Measurements from ENCODE around the gene STK38. TPM values are rescaled to one million over a fixed set of nuclear protein-coding genes. Genes with fewer than 3 reads are reported as not detected.

The STK38 gene
- total and polyA plus RNA-seq, 2 donors (not counting 1 experiment from before 2014, with no cell fraction given), result 26.1 to 67.4 TPM

GRCh38 chr6:36505744-36506534 lies 41.3 kb downstream of the STK38 start:
- intact Hi-C loops (cut with micrococcal nuclease), result no loop called here
- Mint-ChIP-seq H3K27ac (no peak overlapping the region), H3K4me1 (peaks cover 1% of the 10 kb centered on the region), H3K27me3 (no peaks in the 10 kb centered on the region), H3K4me3 (no peak overlapping the region), H3K9me3 (ENCODE audit: insufficient read depth) (no peaks in the 10 kb centered on the region)
- H3K27me3 ChIP-seq (replicated peaks in 1 of 4; ENCODE audit: control extremely low read depth in 1 of 4, control insufficient read depth in 3 of 4, insufficient read depth in 4 of 4, low read length in 3 of 4), result no peaks in the 10 kb centered on the region
- WGBS (ENCODE audit: insufficient coverage), result no CpG with 5 or more reads among the region's 6 CpGs
- no peak overlapping the region for H3K9ac ChIP-seq (ENCODE audit: low read length)
- no peak overlapping the region for H2AFZ ChIP-seq (ENCODE audit: insufficient read depth, low read depth, low read length, poor library complexity, severe bottlenecking)
- peaks cover 0 to 11% (median 0%) of the 10 kb centered on the region in 3 donors for H3K9me3 ChIP-seq (ENCODE audit: control extremely low read depth in 1 of 3, control insufficient read depth in 2 of 3, insufficient read depth in 1 of 3, low read length in 2 of 3)
- peaks cover 4 to 54% of the 10 kb centered on the region in 2 experiments for H3K36me3 ChIP-seq (replicated peaks in 1 of 2; ENCODE audit: control extremely low read depth in 1 of 2, control insufficient read depth in 1 of 2, extremely low read depth in 1 of 2, insufficient read depth in 2 of 2, low read length in 1 of 2)
- POLR2A ChIA-PET, result interaction anchor here (0.5 to 0.6 kb wide), 2 partner anchors 9 to 10 kb away, joined by 3 read pairs; no protein-coding TSS in a partner anchor
- H3K27ac ChIP-seq (ENCODE audit: low read length in 2 of 2), result no peak overlapping the region
- DNase-seq (no peak), ATAC-seq (ENCODE audit: low read depth) (no peak)
- no peaks in the 10 kb centered on the region for H3K79me2 ChIP-seq (ENCODE audit: control insufficient read depth, insufficient read depth, low read length)
- H3K4me2 ChIP-seq (replicated peaks; ENCODE audit: low read depth, low read length, poor library complexity, severe bottlenecking), result no peak overlapping the region
- no peaks in the 10 kb centered on the region for H4K20me1 ChIP-seq (ENCODE audit: control insufficient read depth, insufficient read depth, low read length, poor library complexity, severe bottlenecking)
- no peak for TF ChIP-seq EZH2 (IDR thresholded peaks at IDR 0.05; ENCODE audit: borderline replicate concordance, insufficient read depth, low read depth, low read length, poor library complexity, severe bottlenecking)
- no peak for TF ChIP-seq CTCF (IDR thresholded peaks at IDR 0.05)
- no peak overlapping the region for H3K4me3 ChIP-seq (ENCODE audit: control extremely low read depth in 1 of 5, extremely low read depth in 1 of 5, insufficient read depth in 1 of 5, low read depth in 2 of 5, low read length in 4 of 5)
- H3K4me1 ChIP-seq (ENCODE audit: control insufficient read depth in 2 of 2, insufficient read depth in 2 of 2, low read length in 2 of 2), result no peaks in the 10 kb centered on the region
- CTCF ChIA-PET, result interaction anchor here (0.7 to 1.0 kb wide), 3 partner anchors 82 to 253 kb away, joined by 3 read pairs; no protein-coding TSS in a partner anchor

GRCh38 chr6:36504982-36505381 lies 42.3 kb downstream of the STK38 start:
- H3K27ac ChIP-seq (ENCODE audit: low read length in 2 of 2), result no peak overlapping the region
- ATAC-seq (ENCODE audit: low read depth) (no peak), DNase-seq (no peak)
- WGBS (ENCODE audit: insufficient coverage), result 100% methylated on average over 1 of the region's 2 CpGs
- peaks cover 0 to 6% (median 0%) of the 10 kb centered on the region in 3 donors for H3K9me3 ChIP-seq (ENCODE audit: control extremely low read depth in 1 of 3, control insufficient read depth in 2 of 3, insufficient read depth in 1 of 3, low read length in 2 of 3)
- Mint-ChIP-seq H3K4me1 (peaks cover 1% of the 10 kb centered on the region), H3K9me3 (ENCODE audit: insufficient read depth) (no peaks in the 10 kb centered on the region), H3K4me3 (no peak overlapping the region), H3K27ac (no peak overlapping the region), H3K27me3 (no peaks in the 10 kb centered on the region)
- no peaks in the 10 kb centered on the region for H4K20me1 ChIP-seq (ENCODE audit: control insufficient read depth, insufficient read depth, low read length, poor library complexity, severe bottlenecking)
- H3K4me2 ChIP-seq (replicated peaks; ENCODE audit: low read depth, low read length, poor library complexity, severe bottlenecking), result no peak overlapping the region
- H3K36me3 ChIP-seq (replicated peaks in 1 of 2; ENCODE audit: control extremely low read depth in 1 of 2, control insufficient read depth in 1 of 2, extremely low read depth in 1 of 2, insufficient read depth in 2 of 2, low read length in 1 of 2), result peaks cover 4 to 51% of the 10 kb centered on the region in 2 experiments
- ChIA-PET POLR2A (interaction anchor here (0.6 kb wide), 1 partner anchor 11 kb away, joined by 3 read pairs; no protein-coding TSS in a partner anchor), CTCF (no interaction called here)
- intact Hi-C loops (cut with micrococcal nuclease), result no loop called here
- H3K27me3 ChIP-seq (replicated peaks in 1 of 4; ENCODE audit: control extremely low read depth in 1 of 4, control insufficient read depth in 3 of 4, insufficient read depth in 4 of 4, low read length in 3 of 4), result no peaks in the 10 kb centered on the region
- H2AFZ ChIP-seq (ENCODE audit: insufficient read depth, low read depth, low read length, poor library complexity, severe bottlenecking), result no peak overlapping the region
- no peak overlapping the region for H3K4me3 ChIP-seq (ENCODE audit: control extremely low read depth in 1 of 5, extremely low read depth in 1 of 5, insufficient read depth in 1 of 5, low read depth in 2 of 5, low read length in 4 of 5)
- H3K4me1 ChIP-seq (ENCODE audit: control insufficient read depth in 2 of 2, insufficient read depth in 2 of 2, low read length in 2 of 2), result no peaks in the 10 kb centered on the region
- H3K79me2 ChIP-seq (ENCODE audit: control insufficient read depth, insufficient read depth, low read length), result no peaks in the 10 kb centered on the region
- no peak overlapping the region for H3K9ac ChIP-seq (ENCODE audit: low read length)
- no peak for TF ChIP-seq EZH2 (IDR thresholded peaks at IDR 0.05; ENCODE audit: borderline replicate concordance, insufficient read depth, low read depth, low read length, poor library complexity, severe bottlenecking)
- no peak for TF ChIP-seq CTCF (IDR thresholded peaks at IDR 0.05)

All from B cell (primary cell).